ENCODE results near the gene CLP1. TPM values are rescaled to one million over a fixed set of nuclear protein-coding genes. Genes with fewer than 3 reads are reported as not detected.

CLP1 gene
- polyA plus RNA-seq, 1 donor (not counting 4 experiments of a cell fraction or from before 2014, with no cell fraction given), result 25.0 TPM

- no peak for DNase-seq (ENCODE audit: low read depth, low spot score)
- peaks cover 23% of the 10 kb centered on the region for H3K4me1 ChIP-seq (ENCODE audit: control insufficient read depth, extremely low read depth, insufficient read depth, low read length)
- FAIRE-seq, result no peak
- no peak for TF ChIP-seq CTCF (optimal IDR thresholded peaks at IDR 0.05 in 1 of 3, IDR thresholded peaks at IDR 0.05 in 1 of 3, conservative IDR thresholded peaks at IDR 0.05 in 1 of 3; ENCODE audit: extremely low read depth in 1 of 3, insufficient read depth in 2 of 3, low read length in 3 of 3)
- no peak for TF ChIP-seq EZH2 (IDR thresholded peaks at IDR 0.05; ENCODE audit: low read length)
- no peak overlapping the region for H3K27ac ChIP-seq (ENCODE audit: control insufficient read depth, insufficient read depth, low read length)
- no peaks in the 10 kb centered on the region for H3K9me3 ChIP-seq (ENCODE audit: control insufficient read depth, low read depth, low read length)
- H3K79me2 ChIP-seq (ENCODE audit: control insufficient read depth, insufficient read depth, low read length), result peaks cover 6% of the 10 kb centered on the region
- H3K27me3 ChIP-seq (ENCODE audit: control insufficient read depth, extremely low read depth, insufficient read depth, low read length), result peaks cover 16% of the 10 kb centered on the region
- H3K4me2 ChIP-seq (ENCODE audit: control insufficient read depth, extremely low read depth, insufficient read depth, low read depth, low read length), result no peak overlapping the region
- no peaks in the 10 kb centered on the region for H3K36me3 ChIP-seq (ENCODE audit: control insufficient read depth in 2 of 2, extremely low read depth in 1 of 2, insufficient read depth in 2 of 2, low read length in 2 of 2)
- dilution Hi-C loops (cut with MboI; ENCODE audit: extremely low pct_ligation_motif_present, low sequenced_read_pairs), result no loop called here
- no peaks in the 10 kb centered on the region for H3K9me1 ChIP-seq (ENCODE audit: control insufficient read depth, extremely low read depth, insufficient read depth, low read length)
- no peak overlapping the region for H2AFZ ChIP-seq (ENCODE audit: control insufficient read depth, low read length)
- no peak overlapping the region for H3K4me3 ChIP-seq (ENCODE audit: control insufficient read depth in 2 of 3, extremely low read depth in 1 of 3, insufficient read depth in 2 of 3, low read depth in 1 of 3, low read length in 3 of 3)
- no peak overlapping the region for H3K9ac ChIP-seq (ENCODE audit: control insufficient read depth, extremely low read depth, insufficient read depth, low read length)
- H4K20me1 ChIP-seq (ENCODE audit: control insufficient read depth, extremely low read depth, insufficient read depth, low read length), result peaks cover 3% of the 10 kb centered on the region
These were observed 4.4 kb upstream of the CLP1 start for GRCh38 chr11:57653163-57653562.

GRCh38 chr11:57656885-57657193 is 723 bp upstream of the CLP1 start:
- Histone ChIP-seq H3K9ac (ENCODE audit: control insufficient read depth, extremely low read depth, insufficient read depth, low read length) (peak overlapping the region; percentile 80), H3K4me1 (ENCODE audit: control insufficient read depth, extremely low read depth, insufficient read depth, low read length) (peaks cover 5% of the 10 kb centered on the region), H3K79me2 (ENCODE audit: control insufficient read depth, insufficient read depth, low read length) (peaks cover 30% of the 10 kb centered on the region), H3K4me3 (ENCODE audit: control insufficient read depth in 2 of 3, extremely low read depth in 1 of 3, insufficient read depth in 2 of 3, low read depth in 1 of 3, low read length in 3 of 3) (peak overlapping the region; percentile 50 to 95 (median 87)), H3K9me3 (ENCODE audit: control insufficient read depth, low read depth, low read length) (no peaks in the 10 kb centered on the region), H3K4me2 (ENCODE audit: control insufficient read depth, extremely low read depth, insufficient read depth, low read depth, low read length) (peak overlapping the region; percentile 68), H2AFZ (ENCODE audit: control insufficient read depth, low read length) (peak overlapping the region; percentile 34), H3K27ac (ENCODE audit: control insufficient read depth, insufficient read depth, low read length) (peak overlapping the region; percentile 79), H3K9me1 (ENCODE audit: control insufficient read depth, extremely low read depth, insufficient read depth, low read length) (no peaks in the 10 kb centered on the region), H3K36me3 (ENCODE audit: control insufficient read depth in 2 of 2, extremely low read depth in 1 of 2, insufficient read depth in 2 of 2, low read length in 2 of 2) (peaks cover 4 to 7% of the 10 kb centered on the region in 2 experiments), H3K27me3 (ENCODE audit: control insufficient read depth, extremely low read depth, insufficient read depth, low read length) (no peaks in the 10 kb centered on the region), H4K20me1 (ENCODE audit: control insufficient read depth, extremely low read depth, insufficient read depth, low read length) (no peaks in the 10 kb centered on the region)
- DNase-seq (ENCODE audit: low read depth, low spot score) (no peak), FAIRE-seq (no peak)
- dilution Hi-C loops (cut with MboI; ENCODE audit: extremely low pct_ligation_motif_present, low sequenced_read_pairs), result no loop called here
- TF ChIP-seq CTCF (optimal IDR thresholded peaks at IDR 0.05 in 1 of 3, IDR thresholded peaks at IDR 0.05 in 1 of 3, conservative IDR thresholded peaks at IDR 0.05 in 1 of 3; ENCODE audit: extremely low read depth in 1 of 3, insufficient read depth in 2 of 3, low read length in 3 of 3), result no peak
- no peak for TF ChIP-seq EZH2 (IDR thresholded peaks at IDR 0.05; ENCODE audit: low read length)
